ENCODE measurements around the gene ADAMTS10. TPM values are rescaled to one million over a fixed set of nuclear protein-coding genes. Genes with fewer than 3 reads are reported as not detected.
"Not testable (repeated sequence)": the region's sequence is repeated elsewhere in the genome, so short reads cannot be mapped to it uniquely, and the experiment has no call there.

ADAMTS10 gene
- total and polyA plus RNA-seq, 2 of the 8 experiments (the other 6 are each of a cell fraction or from before 2014, with no cell fraction given): 6.9 to 17.4 TPM

- POLR2A ChIA-PET (ENCODE audit: partially characterized antibody): interaction anchor here (0.9 to 1.6 kb wide), 3 partner anchors 8 to 25 kb away, joined by 3 to 4 read pairs (median 3); no protein-coding TSS in a partner anchor
- not testable (repeated sequence) for FAIRE-seq; H3K18ac ChIP-seq (ENCODE audit: extremely low read depth, low read length); H3K79me2 ChIP-seq (ENCODE audit: control insufficient read depth in 1 of 2, insufficient read depth in 2 of 2, low read length in 2 of 2); H3K27me3 ChIP-seq (replicated peaks in 1 of 4; ENCODE audit: control insufficient read depth in 3 of 4, extremely low read depth in 1 of 4, insufficient read depth in 3 of 4, low read length in 3 of 4); H3K23ac ChIP-seq (ENCODE audit: insufficient read length); H3K36me3 ChIP-seq (ENCODE audit: control insufficient read depth in 2 of 4, insufficient read depth in 4 of 4, low read length in 3 of 4); H3K27ac ChIP-seq (ENCODE audit: low read depth, low read length); H4K8ac ChIP-seq (ENCODE audit: extremely low read depth, insufficient read depth, low read length); H4K20me1 ChIP-seq (replicated peaks in 1 of 2; ENCODE audit: control insufficient read depth in 1 of 2, insufficient read depth in 2 of 2, low read length in 2 of 2); H3K56ac ChIP-seq (replicated peaks; ENCODE audit: insufficient read length, low read depth, low read length); H3K4me2 ChIP-seq (ENCODE audit: insufficient read depth in 1 of 2, low read depth in 2 of 2, low read length in 2 of 2); H3K9me3 ChIP-seq (ENCODE audit: insufficient read depth in 2 of 2, low read depth in 1 of 2, low read length in 1 of 2); H3K4me1 ChIP-seq (replicated peaks in 1 of 4; ENCODE audit: control insufficient read depth in 3 of 4, insufficient read depth in 4 of 4, low read length in 3 of 4); H2BK12ac ChIP-seq (ENCODE audit: low read depth, low read length); H2AFZ ChIP-seq (ENCODE audit: low read length); H3K79me1 ChIP-seq (ENCODE audit: low read depth, low read length); H2AK5ac ChIP-seq (ENCODE audit: low read depth, low read length); H3K4me3 ChIP-seq (ENCODE audit: extremely low read depth in 1 of 4, insufficient read depth in 2 of 4, low read depth in 3 of 4, low read length in 4 of 4); H3K4ac ChIP-seq (replicated peaks; ENCODE audit: insufficient read length, low read depth, low read length); H3K14ac ChIP-seq (ENCODE audit: insufficient read length); H4K5ac ChIP-seq (ENCODE audit: insufficient read length, low read depth, low read length); H2BK5ac ChIP-seq (ENCODE audit: low read depth, low read length); H3K9ac ChIP-seq (replicated peaks in 1 of 4; ENCODE audit: extremely low read depth in 1 of 4, low read depth in 3 of 4, low read length in 3 of 4); H3K23me2 ChIP-seq (ENCODE audit: low read depth, low read length); H2BK120ac ChIP-seq (replicated peaks; ENCODE audit: low read depth, low read length); H2BK20ac ChIP-seq (ENCODE audit: low read length); H4K91ac ChIP-seq (replicated peaks; ENCODE audit: insufficient read length, low read length); DNase-seq (ENCODE audit: low read depth in 1 of 2, low spot score in 2 of 2)
- 80% methylated on average over 15 of the region's 15 CpGs; no CpG with 5 or more reads in 1 of the 2 experiments for WGBS, 2 experiments (ENCODE audit: extremely low coverage in 1 of 2, insufficient coverage in 1 of 2, insufficient read length in 1 of 2, insufficient replicate concordance in 2 of 2, low coverage in 1 of 2, low lambda C conversion rate in 2 of 2, missing lambda C conversion rate in 1 of 2)
- CTCF ChIA-PET (ENCODE audit: partially characterized antibody): interaction anchor here (1.2 to 6.0 kb wide), 7 partner anchors 12 to 876 kb away, joined by 3 to 26 read pairs (median 5); no protein-coding TSS in a partner anchor
- 0 out of 2 replicates have a peak overlapping the region, but pooled peaks have one; percentile 29 for H2BK15ac ChIP-seq (ENCODE audit: low read length)
These were observed 6.8 kb upstream of the ADAMTS10 start for GRCh38 chr19:8617325-8617724.
